K562 (cell line): ENCODE measurements around the gene QSOX2. TPM values are rescaled to one million over a fixed set of nuclear protein-coding genes. Genes with fewer than 3 reads are reported as not detected.
A peak's percentile ranks its signal among the peaks of the same experiment; 100 is the strongest.

Experiments used
- AFF1 ChIP-seq, 2 experiments: fragments of 450-650 bp; IDR thresholded peaks; 2 replicates each; pipeline ENCODE4 v1.6.1; 2018; ENCODE audit warnings: mild to moderate bottlenecking in 2 of 2, low read depth in 1 of 2; ENCODE audit not compliant: partially characterized antibody in 2 of 2
- E2F6 ChIP-seq, 2 experiments: IDR thresholded peaks; 2 replicates each; pipeline ENCODE4 v1.6.1; 2011; ENCODE audit warnings: borderline replicate concordance in 1 of 2, control low read depth in 1 of 2, low read depth in 1 of 2, low read length in 1 of 2, mild to moderate bottlenecking in 1 of 2, mixed read lengths in 1 of 2, moderate library complexity in 1 of 2; ENCODE audit not compliant: insufficient read depth in 1 of 2, insufficient read length in 1 of 2, poor library complexity in 1 of 2, severe bottlenecking in 1 of 2; ENCODE audit errors: extremely low read depth in 1 of 2
- HOMEZ ChIP-seq: fragments of 250-450 bp; sonication (Bioruptor Pico); IDR thresholded peaks from 2 replicates; pipeline ENCODE4 v1.4.0; 2020; ENCODE audit warnings: mild to moderate bottlenecking, moderate library complexity
- NRF1 ChIP-seq, 2 experiments: fragments of 450-650 bp; IDR thresholded peaks in 1 of 2; conservative IDR thresholded peaks in 1 of 2; 2 replicates each; pipeline ENCODE4 v1.6.1; 2014; ENCODE audit warnings: mild to moderate bottlenecking in 2 of 2
- PKNOX1 ChIP-seq: fragments of 450-650 bp; IDR thresholded peaks from 2 replicates; pipeline ENCODE4 v1.6.1; 2016
- SMARCA4 ChIP-seq: fragments of 450-650 bp; IDR thresholded peaks from 2 replicates; pipeline ENCODE4 v1.6.1; 2016
- THRAP3 ChIP-seq: fragments of 450-650 bp; IDR thresholded peaks from 2 replicates; pipeline ENCODE4 v1.6.1; 2016; ENCODE audit warnings: mild to moderate bottlenecking, inconsistent platforms, borderline replicate concordance
- ZC3H11A ChIP-seq: IDR thresholded peaks from 2 replicates; pipeline ENCODE4 v1.6.1; 2012; ENCODE audit warnings: low read depth, low read length, improper control_type of control experiment
- ZFP91 ChIP-seq: sonication (generic); formaldehyde crosslinking; IDR thresholded peaks from 2 replicates; pipeline ENCODE4 v1.8.0; 2022; ENCODE audit warnings: mild to moderate bottlenecking, missing genetic modification reagents
- ZNF165 ChIP-seq: fragments of 250-450 bp; sonication (Bioruptor Pico); IDR thresholded peaks from 2 replicates; pipeline ENCODE4 v1.4.0; 2020; ENCODE audit warnings: borderline replicate concordance
- ZNF592 ChIP-seq: fragments of 450-650 bp; IDR thresholded peaks from 2 replicates; pipeline ENCODE4 v1.6.1; 2017; ENCODE audit warnings: antibody characterized with exemption, mild to moderate bottlenecking
- polyA plus RNA-seq, 8 experiments: library from polyadenylated mRNA; depleted of rRNA in 4 of 8; stranded (reverse) in 5 of 8; unstranded in 3 of 8; fragments of >200 nt; fragmentation: Nextera tagmentation in 2 of 8; fragmentation: Illumina TruSeq in 1 of 8; extraction: Ambion mirVana in 2 of 8; extraction: Trizol in 1 of 8; gene quantifications; 2 replicates each; pipeline versions ENCODE4 v1.2.1 to v1.2.3, GENCODE V29; 2011 to 2014; ENCODE audit warnings: inconsistent platforms in 1 of 8, missing spikeins in 1 of 8
- total RNA-seq, 7 experiments: library from RNA; depleted of rRNA in 6 of 7; stranded (reverse); fragments of >200 nt in 6 of 7; fragmentation: Illumina TruSeq in 2 of 7; extraction: Trizol in 2 of 7; gene quantifications; 2 replicates each; pipeline versions ENCODE4 v1.2.1 to v1.2.3, GENCODE V29; 2011 to 2021; ENCODE audit warnings: low replicate concordance in 1 of 7

The QSOX2 gene
- total and polyA plus RNA-seq, 9 of the 15 experiments (the other 6 are each of a cell fraction or from before 2014, with no cell fraction given), result 0.51 to 23.7 (median 12.7) TPM

GRCh38 chr9:136231478-136232297 lies 13.9 kb downstream of the QSOX2 start (continued):
- TF ChIP-seq PKNOX1 (peak; percentile 37; the same call in 1 of the 2 replicates), ZC3H11A (no peak), THRAP3 (no peak), HOMEZ (CRISPR knock-in tag) (no peak), SMARCA4 (no peak), ZNF165 (CRISPR knock-in tag) (no peak), ZFP91 (no peak), AFF1 (IDR thresholded peaks at IDR 0.05; ENCODE audit: low read depth in 1 of 2, partially characterized antibody in 2 of 2) (no peak), E2F6 (IDR thresholded peaks at IDR 0.05; ENCODE audit: borderline replicate concordance in 1 of 2, extremely low read depth in 1 of 2, insufficient read depth in 1 of 2, insufficient read length in 1 of 2, low read depth in 1 of 2, low read length in 1 of 2, poor library complexity in 1 of 2, severe bottlenecking in 1 of 2) (peak in 1 of 2 experiments; percentile 51), NRF1 (conservative IDR thresholded peaks at IDR 0.05 in 1 of 2, IDR thresholded peaks at IDR 0.05 in 1 of 2) (0 out of 4 replicates have a peak, but pooled peaks of 1 of the 2 experiments have one; percentile 21), ZNF592 (peak; percentile 80)
